Chondrocyte (in vitro differentiated cells): Measurements from ENCODE around the gene PHC1. TPM values are rescaled to one million over a fixed set of nuclear protein-coding genes. Genes with fewer than 3 reads are reported as not detected.
A peak's percentile ranks its signal among the peaks of the same experiment; 100 is the strongest.
"Not testable (repeated sequence)": the region's sequence is repeated elsewhere in the genome, so short reads cannot be mapped to it uniquely, and the experiment has no call there.

Source experiments
- DNase-seq: peaks from one replicate; pipeline ENCODE4 v3.0.0; 2021; ENCODE audit warnings: mixed read lengths, low spot score
- H3K27ac Mint-ChIP-seq: one replicate; pipeline ENCODE4 v1.8.0; 2021; ENCODE audit warnings: mild to moderate bottlenecking, moderate library complexity, mixed read lengths; ENCODE audit not compliant: unreplicated experiment
- H3K27me3 Mint-ChIP-seq: 2 replicates; pipeline ENCODE4 v1.8.0; 2021; ENCODE audit warnings: low read depth, mixed read lengths
- H3K36me3 Mint-ChIP-seq: 2 replicates; pipeline ENCODE4 v1.8.0; 2021; ENCODE audit warnings: low read depth, mixed read lengths
- H3K4me1 Mint-ChIP-seq: 2 replicates; pipeline ENCODE4 v1.8.0; 2021; ENCODE audit warnings: low read depth, mild to moderate bottlenecking, mixed read lengths
- H3K4me3 Mint-ChIP-seq: one replicate; pipeline ENCODE4 v1.8.0; 2021; ENCODE audit warnings: mild to moderate bottlenecking, moderate library complexity, mixed read lengths; ENCODE audit not compliant: unreplicated experiment
- H3K9me3 Mint-ChIP-seq: 2 replicates; pipeline ENCODE4 v1.8.0; 2021; ENCODE audit warnings: low read depth, mixed read lengths
- CTCF ChIP-seq: fragments of 200-600 bp; sonication (generic); IDR thresholded peaks from 2 replicates; pipeline ENCODE4 v1.5.0; 2021; ENCODE audit warnings: antibody characterized with exemption, mild to moderate bottlenecking, moderate library complexity
- long read RNA-seq: library from polyadenylated mRNA; stranded (forward); transcript quantifications from one replicate; pipeline ENCODE4 v2.0.0, GENCODE V29; 2021
- total RNA-seq: library from RNA; stranded (reverse); gene quantifications from 3 replicates; pipeline ENCODE4 v1.2.1, GENCODE V29; 2021

Gene PHC1
- total RNA-seq, result 33.0 to 36.7 TPM (median 35.8 TPM) in 3 replicates
- long read RNA-seq, transcript PHC1-214 (15 exons, 3,626 nt), result major isoform, 11 of 50 reads
- long read RNA-seq, partial matches to known transcripts, result 23 of 50 reads
- long read RNA-seq, other reads (novel, unspliced or antisense), result 16 of 50 reads

DNA sequence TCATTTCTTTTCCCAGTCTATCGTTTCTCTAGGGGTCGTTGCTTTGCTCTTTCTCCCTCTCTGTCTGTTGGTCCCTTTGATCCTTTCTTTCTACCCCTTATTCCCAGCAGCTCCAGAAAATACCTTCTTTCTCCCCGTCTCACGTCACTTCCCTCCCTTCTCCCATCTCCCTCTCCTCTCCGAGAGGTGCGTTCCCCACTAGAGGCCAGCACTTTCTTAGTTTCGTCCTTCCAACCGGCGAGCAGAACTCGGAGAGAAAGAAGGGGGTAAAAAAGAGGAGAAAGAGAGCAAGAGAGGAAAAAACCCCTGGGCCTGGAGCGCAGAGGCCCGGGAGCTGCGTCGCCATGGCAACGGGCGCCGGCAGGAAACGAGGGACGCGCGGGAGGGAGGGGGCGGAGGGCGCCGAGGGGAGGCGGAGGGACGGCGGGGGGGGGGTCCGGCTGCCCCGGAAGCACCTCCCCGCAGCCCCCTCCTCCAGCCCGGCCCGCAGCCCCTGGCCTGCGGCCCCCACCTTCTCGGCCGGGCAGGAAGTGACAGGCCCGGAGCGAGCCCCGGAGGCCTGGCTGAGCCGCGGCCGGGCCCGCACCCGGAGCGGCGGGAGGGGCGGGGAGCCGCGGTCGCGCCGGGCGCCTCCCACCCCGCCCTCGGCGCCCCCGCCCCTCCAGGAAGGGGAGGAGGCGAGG is at the start of gene PHC1:
PHC1 (plus strand) TSS at position 477 of the 683 bp plus-strand sequence. CDS start 3,169 bp downstream, outside the sequence.
- not testable (repeated sequence) for H3K27me3 Mint-ChIP-seq
- peak; percentile 76 for TF ChIP-seq CTCF

GRCh38 chr12:8866429-8866828 is 47.9 kb upstream of the PHC1 start:
- H3K27ac Mint-ChIP-seq, result no peak overlapping the region
- no peak for TF ChIP-seq CTCF
- H3K4me3 Mint-ChIP-seq, result no peak overlapping the region
- H3K36me3 Mint-ChIP-seq, result no peaks in the 10 kb centered on the region
- no peaks in the 10 kb centered on the region for H3K9me3 Mint-ChIP-seq
- H3K27me3 Mint-ChIP-seq, result no peaks in the 10 kb centered on the region
- DNase-seq, result no peak
- no peaks in the 10 kb centered on the region for H3K4me1 Mint-ChIP-seq

More for the DNA sequence above, at the start of gene PHC1:
- Mint-ChIP-seq H3K27ac (peak within 1 kb of the TSS; percentile 98), H3K4me3 (peak within 1 kb of the TSS; percentile 90), H3K4me1 (peaks cover 16% of the 10 kb centered on the region)
- not testable (repeated sequence) for DNase-seq, H3K36me3 Mint-ChIP-seq, H3K9me3 Mint-ChIP-seq

DNA sequence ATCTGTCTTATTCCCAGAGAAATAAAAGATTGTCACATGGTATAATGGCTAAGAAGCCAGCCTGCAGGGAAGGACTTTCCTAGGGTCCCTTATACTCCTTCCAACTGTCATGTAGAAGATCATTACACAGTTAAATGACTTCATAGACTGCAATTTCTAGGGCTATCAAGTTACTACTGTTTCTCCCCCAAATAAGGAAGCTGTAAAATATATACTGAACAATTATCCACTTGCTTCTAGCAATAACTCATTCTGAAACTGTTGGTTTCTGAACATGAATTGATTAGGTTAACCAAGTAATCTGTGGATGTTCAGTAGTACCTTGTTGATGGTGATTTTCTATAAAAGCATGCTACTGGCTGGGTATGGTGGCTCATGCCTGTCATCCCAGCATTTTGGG is 47.3 kb upstream of the PHC1 start:
- no peak for TF ChIP-seq CTCF
- Mint-ChIP-seq H3K4me3 (no peak overlapping the region), H3K27me3 (no peaks in the 10 kb centered on the region), H3K4me1 (no peaks in the 10 kb centered on the region), H3K9me3 (no peaks in the 10 kb centered on the region), H3K27ac (no peak overlapping the region), H3K36me3 (no peaks in the 10 kb centered on the region)
- no peak for DNase-seq

DNA sequence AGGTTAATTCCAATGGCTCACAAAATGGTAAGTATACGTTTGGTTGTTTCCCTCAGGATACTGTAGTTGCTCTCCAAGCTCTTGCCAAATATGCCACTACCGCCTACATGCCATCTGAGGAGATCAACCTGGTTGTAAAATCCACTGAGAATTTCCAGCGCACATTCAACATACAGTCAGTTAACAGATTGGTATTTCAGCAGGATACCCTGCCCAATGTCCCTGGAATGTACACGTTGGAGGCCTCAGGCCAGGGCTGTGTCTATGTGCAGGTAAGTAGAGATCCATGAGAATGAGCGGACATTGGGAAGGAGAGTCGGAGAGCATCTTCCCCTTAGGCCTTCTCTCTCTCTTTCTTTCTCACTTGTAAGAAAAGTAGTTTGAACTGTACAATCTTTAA is 46.5 kb upstream of the PHC1 start:
- H3K36me3 Mint-ChIP-seq, result no peaks in the 10 kb centered on the region
- TF ChIP-seq CTCF, result no peak
- no peak for DNase-seq
- no peak overlapping the region for H3K4me3 Mint-ChIP-seq
- no peaks in the 10 kb centered on the region for H3K4me1 Mint-ChIP-seq
- no peaks in the 10 kb centered on the region for H3K27me3 Mint-ChIP-seq
- H3K9me3 Mint-ChIP-seq, result no peaks in the 10 kb centered on the region
- H3K27ac Mint-ChIP-seq, result no peak overlapping the region

- Mint-ChIP-seq H3K4me3 (no peak overlapping the region), H3K27ac (no peak overlapping the region), H3K27me3 (no peaks in the 10 kb centered on the region), H3K9me3 (no peaks in the 10 kb centered on the region), H3K36me3 (no peaks in the 10 kb centered on the region), H3K4me1 (no peaks in the 10 kb centered on the region)
- DNase-seq, result no peak
- no peak for TF ChIP-seq CTCF
These were observed 43.7 kb upstream of the PHC1 start for GRCh38 chr12:8870586-8870985.
